GM12875 (cell line): ENCODE data around the gene EP400.

Experiments
- H3K4me3 ChIP-seq: one replicate; pipeline ENCODE4 v1.5.1; 2011; ENCODE audit warnings: low read depth, low read length, control low read depth
- TF ChIP-seq, protein P1 (sequence below): IDR thresholded peaks from 2 replicates; pipeline ENCODE4 v1.5.1; 2011; ENCODE audit warnings: low read depth, mild to moderate bottlenecking, control low read depth, inconsistent platforms, low read length, moderate library complexity, borderline replicate concordance; ENCODE audit not compliant: insufficient read depth

EP400 gene

DNA sequence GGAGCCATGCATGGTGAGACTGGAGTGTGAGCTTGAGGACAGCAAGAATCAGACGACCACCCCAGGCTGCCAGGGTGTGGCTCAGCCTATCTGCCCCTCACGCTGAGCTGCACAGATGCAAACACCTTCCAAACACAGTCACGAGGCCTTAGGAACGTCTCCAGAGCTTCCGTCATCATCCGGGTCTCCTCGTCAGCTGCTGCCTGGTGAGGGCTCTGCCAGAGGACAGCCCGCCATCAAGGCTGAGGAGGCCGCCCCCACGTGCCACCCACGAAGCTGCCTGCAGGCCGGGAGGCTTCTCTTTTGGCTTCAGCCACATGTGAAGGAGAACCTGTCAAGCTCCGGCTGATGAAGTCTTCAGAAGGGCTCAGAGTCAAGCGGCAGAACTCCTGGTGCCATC is 180.9 kb downstream of the EP400 start:
- TF ChIP-seq, protein P1, sequence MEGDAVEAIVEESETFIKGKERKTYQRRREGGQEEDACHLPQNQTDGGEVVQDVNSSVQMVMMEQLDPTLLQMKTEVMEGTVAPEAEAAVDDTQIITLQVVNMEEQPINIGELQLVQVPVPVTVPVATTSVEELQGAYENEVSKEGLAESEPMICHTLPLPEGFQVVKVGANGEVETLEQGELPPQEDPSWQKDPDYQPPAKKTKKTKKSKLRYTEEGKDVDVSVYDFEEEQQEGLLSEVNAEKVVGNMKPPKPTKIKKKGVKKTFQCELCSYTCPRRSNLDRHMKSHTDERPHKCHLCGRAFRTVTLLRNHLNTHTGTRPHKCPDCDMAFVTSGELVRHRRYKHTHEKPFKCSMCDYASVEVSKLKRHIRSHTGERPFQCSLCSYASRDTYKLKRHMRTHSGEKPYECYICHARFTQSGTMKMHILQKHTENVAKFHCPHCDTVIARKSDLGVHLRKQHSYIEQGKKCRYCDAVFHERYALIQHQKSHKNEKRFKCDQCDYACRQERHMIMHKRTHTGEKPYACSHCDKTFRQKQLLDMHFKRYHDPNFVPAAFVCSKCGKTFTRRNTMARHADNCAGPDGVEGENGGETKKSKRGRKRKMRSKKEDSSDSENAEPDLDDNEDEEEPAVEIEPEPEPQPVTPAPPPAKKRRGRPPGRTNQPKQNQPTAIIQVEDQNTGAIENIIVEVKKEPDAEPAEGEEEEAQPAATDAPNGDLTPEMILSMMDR: no peak
- no peak overlapping the region for H3K4me3 ChIP-seq
